HUES64 (cell line): Measurements from ENCODE around the gene MYL11.

Experiments
- H3K27ac ChIP-seq: 2 replicates; pipeline ENCODE4 v1.7.0; 2013; ENCODE audit warnings: low read depth, low read length, inconsistent platforms
- H3K27me3 ChIP-seq: 2 replicates; pipeline ENCODE4 v1.6.1; 2013; ENCODE audit warnings: mild to moderate bottlenecking, low read length; ENCODE audit not compliant: insufficient read depth
- H3K36me3 ChIP-seq: 2 replicates; pipeline ENCODE4 v1.6.1; 2013; ENCODE audit warnings: mild to moderate bottlenecking, low read length; ENCODE audit not compliant: insufficient read depth
- H3K4me1 ChIP-seq: 2 replicates; pipeline ENCODE4 v1.6.1; 2013; ENCODE audit warnings: mild to moderate bottlenecking, low read length, moderate library complexity; ENCODE audit not compliant: insufficient read depth
- H3K4me3 ChIP-seq: 2 replicates; pipeline ENCODE4 v1.5.1; 2013; ENCODE audit warnings: mild to moderate bottlenecking, low read length, moderate library complexity
- H3K9ac ChIP-seq: 2 replicates; pipeline ENCODE4 v1.6.1; 2013; ENCODE audit warnings: mild to moderate bottlenecking, low read depth, low read length
- H3K9me3 ChIP-seq: 2 replicates; pipeline ENCODE4 v1.6.1; 2013; ENCODE audit warnings: low read depth, low read length; ENCODE audit not compliant: insufficient read depth
- WGBS: fragments of 150-250, 120-280 bp; methylation state at CpG from one replicate; pipeline ENCODE4 v1.1.7; 2013; ENCODE audit warnings: missing lambda C conversion rate; 5-methylcytosine and 5-hydroxymethylcytosine counted together

The MYL11 gene

GRCh38 chr16:30399435-30400186, 25.0 kb downstream of the MYL11 start:
- H3K4me1 ChIP-seq, result peaks cover 17% of the 10 kb centered on the region; the same call in 1 of the 2 replicates
- peak overlapping the region; percentile 99 for H3K27ac ChIP-seq
- H3K4me3 ChIP-seq, result peak overlapping the region; percentile 56
- no peaks in the 10 kb centered on the region for H3K9me3 ChIP-seq
- peak overlapping the region; percentile 91 for H3K9ac ChIP-seq
- no peaks in the 10 kb centered on the region for H3K27me3 ChIP-seq
- peaks cover 29% of the 10 kb centered on the region for H3K36me3 ChIP-seq
- WGBS, result 23% methylated on average over 12 of the region's 12 CpGs

DNA sequence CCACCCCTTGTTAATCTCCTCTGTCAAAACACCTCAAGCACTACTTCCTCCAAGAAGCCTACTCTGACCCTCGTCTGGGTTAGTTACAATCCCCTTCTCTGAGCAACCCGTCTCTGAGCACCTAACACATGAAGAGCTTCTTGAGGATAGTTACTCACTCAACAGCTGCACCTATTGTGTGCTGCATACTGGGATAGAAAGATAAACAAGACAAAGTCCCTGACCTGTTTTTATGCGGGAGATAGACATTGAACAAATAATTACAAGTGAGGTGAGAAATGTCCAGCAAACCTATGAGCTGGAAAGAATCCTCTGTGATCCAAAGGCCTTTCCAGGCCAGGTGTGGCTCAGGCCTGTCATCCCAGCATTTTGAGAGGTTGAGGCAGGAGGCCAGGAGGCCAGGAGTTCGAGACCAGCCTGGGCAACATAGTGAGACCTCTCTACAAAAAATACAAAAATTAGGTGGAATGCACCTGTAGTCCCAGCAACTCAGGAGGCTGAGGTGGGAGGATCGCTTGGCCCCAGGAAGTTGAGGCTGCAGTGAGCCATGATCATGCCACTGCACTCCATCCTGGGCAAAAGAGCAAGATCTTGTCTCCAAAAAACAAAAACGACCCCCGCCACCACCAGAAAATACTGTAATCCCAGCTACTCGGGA, 27.3 kb downstream of the MYL11 start:
- no peak overlapping the region for H3K27ac ChIP-seq
- H3K4me3 ChIP-seq, result no peak overlapping the region
- H3K27me3 ChIP-seq, result no peaks in the 10 kb centered on the region
- 89% methylated on average over 8 of the region's 8 CpGs for WGBS
- no peaks in the 10 kb centered on the region for H3K9me3 ChIP-seq
- no peak overlapping the region for H3K9ac ChIP-seq
- H3K36me3 ChIP-seq, result peaks cover 25% of the 10 kb centered on the region
- peaks cover 12% of the 10 kb centered on the region; the same call in 1 of the 2 replicates for H3K4me1 ChIP-seq

- Histone ChIP-seq H3K9me3 (no peaks in the 10 kb centered on the region), H3K27me3 (no peaks in the 10 kb centered on the region), H3K27ac (peak overlapping the region; percentile 94), H3K36me3 (peaks cover 14% of the 10 kb centered on the region), H3K9ac (peak overlapping the region; percentile 93), H3K4me1 (0 out of 2 replicates have a peak, but pooled peaks cover 5% of the 10 kb centered on the region), H3K4me3 (peak overlapping the region; percentile 91)
- WGBS, result 41% methylated on average over 14 of the region's 14 CpGs
Measured at GRCh38 chr16:30406795-30407101, 32.1 kb downstream of the MYL11 start.

DNA sequence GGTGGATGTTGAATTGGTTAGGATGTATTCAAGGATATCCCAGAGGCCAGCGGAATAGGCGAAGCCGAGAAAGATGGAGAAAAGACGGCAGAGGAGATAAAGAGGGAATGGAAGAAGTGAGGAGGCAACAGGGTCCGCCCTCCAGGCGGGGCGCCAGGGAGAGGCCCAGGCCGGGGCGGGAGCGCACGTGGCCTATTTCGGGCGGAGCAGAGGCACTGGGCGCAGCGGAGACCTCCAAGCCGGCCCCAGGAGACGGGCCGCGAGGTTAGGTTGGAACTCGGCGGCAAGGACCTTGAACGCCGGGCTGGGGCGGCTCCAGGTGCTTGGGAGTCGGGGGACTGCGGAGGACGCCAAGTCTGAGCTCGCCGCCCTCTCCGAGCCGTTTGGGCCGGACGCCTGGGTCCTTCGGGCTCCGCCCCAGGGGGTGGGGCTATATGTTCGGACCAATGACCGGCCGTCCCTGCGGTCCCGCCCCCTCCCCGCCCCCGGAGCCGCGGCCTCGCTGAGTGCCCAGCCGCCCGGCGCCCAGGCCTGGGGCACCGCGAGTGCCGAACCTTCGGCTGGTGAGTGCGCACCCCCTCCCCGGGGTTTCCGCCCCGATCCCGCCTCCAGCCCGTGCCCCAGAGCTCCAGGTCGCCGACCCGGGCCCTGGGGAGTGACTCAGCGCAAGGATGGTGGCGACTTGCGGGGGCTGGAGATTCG, 32.7 kb downstream of the MYL11 start, which contains the start of gene ZNF771:
Gene ZNF771, plus strand, starts transcription at position 505 of the 702 bp plus-strand sequence. CDS start 448 bp downstream, outside the sequence.
- Histone ChIP-seq H3K36me3 (peaks cover 19% of the 10 kb centered on the region), H3K9ac (peak within 1 kb of the TSS; percentile 93), H3K4me1 (0 out of 2 replicates have a peak, but pooled peaks cover 5% of the 10 kb centered on the region), H3K27me3 (no peaks in the 10 kb centered on the region), H3K27ac (peak within 1 kb of the TSS; percentile 94), H3K4me3 (peak within 1 kb of the TSS; percentile 91), H3K9me3 (no peaks in the 10 kb centered on the region)
- WGBS, result 1% methylated on average over 65 of the region's 65 CpGs

- Histone ChIP-seq H3K36me3 (peaks cover 26% of the 10 kb centered on the region), H3K27ac (peak overlapping the region; percentile 94), H3K27me3 (no peaks in the 10 kb centered on the region), H3K4me1 (0 out of 2 replicates have a peak, but pooled peaks cover 5% of the 10 kb centered on the region), H3K9me3 (no peaks in the 10 kb centered on the region), H3K9ac (peak overlapping the region; percentile 93), H3K4me3 (peak overlapping the region; percentile 91)
- WGBS, result 15% methylated on average over 14 of the region's 19 CpGs
Measured at GRCh38 chr16:30407804-30408534, 33.4 kb downstream of the MYL11 start.

GRCh38 chr16:30409125-30410060, 34.8 kb downstream of the MYL11 start:
- peak overlapping the region; percentile 36; the same call in 1 of the 2 replicates for H3K27ac ChIP-seq
- no peaks in the 10 kb centered on the region for H3K27me3 ChIP-seq
- 0 out of 2 replicates have a peak, but pooled peaks cover 5% of the 10 kb centered on the region for H3K4me1 ChIP-seq
- no peak overlapping the region for H3K4me3 ChIP-seq
- peaks cover 40% of the 10 kb centered on the region for H3K36me3 ChIP-seq
- WGBS, result 70% methylated on average over 14 of the region's 15 CpGs
- no peak overlapping the region for H3K9ac ChIP-seq
- no peaks in the 10 kb centered on the region for H3K9me3 ChIP-seq

- WGBS, result 94% methylated on average over 5 of the region's 6 CpGs
- Histone ChIP-seq H3K4me1 (0 out of 2 replicates have a peak, but pooled peaks cover 3% of the 10 kb centered on the region), H3K9ac (no peak overlapping the region), H3K27ac (no peak overlapping the region), H3K27me3 (no peaks in the 10 kb centered on the region), H3K36me3 (peaks cover 41% of the 10 kb centered on the region), H3K9me3 (no peaks in the 10 kb centered on the region), H3K4me3 (no peak overlapping the region)
Measured at GRCh38 chr16:30413112-30413806, 38.7 kb downstream of the MYL11 start.

DNA sequence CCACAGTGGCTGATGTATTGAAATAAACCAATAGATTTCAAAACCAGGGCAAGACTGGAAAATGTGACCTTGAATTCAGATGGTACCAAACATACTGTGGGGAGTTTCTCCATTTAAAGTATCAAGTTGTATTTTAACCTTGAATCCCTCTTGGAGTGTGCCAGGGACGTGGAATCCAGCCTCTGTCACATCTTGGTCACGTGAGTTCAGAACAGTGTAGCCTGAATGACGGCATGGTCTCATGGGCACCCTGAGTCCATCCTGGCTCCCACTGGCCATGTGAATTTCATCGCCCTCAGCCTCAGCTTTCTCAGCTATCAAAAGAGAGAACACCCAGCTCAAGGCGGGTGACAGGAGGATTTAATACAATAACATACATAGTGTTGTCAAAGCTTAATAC, 39.6 kb downstream of the MYL11 start:
- H3K27me3 ChIP-seq, result no peaks in the 10 kb centered on the region
- H3K9me3 ChIP-seq, result no peaks in the 10 kb centered on the region
- H3K27ac ChIP-seq, result no peak overlapping the region
- H3K4me3 ChIP-seq, result no peak overlapping the region
- no peak overlapping the region for H3K9ac ChIP-seq
- WGBS, result 94% methylated on average over 4 of the region's 5 CpGs
- peaks cover 41% of the 10 kb centered on the region for H3K36me3 ChIP-seq
- 0 out of 2 replicates have a peak, but pooled peaks cover 4% of the 10 kb centered on the region for H3K4me1 ChIP-seq

GRCh38 chr16:30416047-30416603, 41.5 kb downstream of the MYL11 start:
- no peak overlapping the region for H3K9ac ChIP-seq
- H3K27ac ChIP-seq, result no peak overlapping the region
- 0 out of 2 replicates have a peak, but pooled peaks cover 4% of the 10 kb centered on the region for H3K4me1 ChIP-seq
- no peaks in the 10 kb centered on the region for H3K27me3 ChIP-seq
- H3K4me3 ChIP-seq, result no peak overlapping the region
- H3K36me3 ChIP-seq, result peaks cover 43% of the 10 kb centered on the region
- H3K9me3 ChIP-seq, result no peaks in the 10 kb centered on the region
- 88% methylated on average over 4 of the region's 4 CpGs for WGBS
